HG02798 (cell line): Measurements from ENCODE around the gene CEP89.
"Not testable (repeated sequence)": the region's sequence is repeated elsewhere in the genome, so short reads cannot be mapped to it uniquely, and the experiment has no call there.

ENCODE experiments used
- ATAC-seq: cut with Tn5 transposase; IDR thresholded peaks from one replicate; pipeline ENCODE4 v1.9.1; 2021; ENCODE audit warnings: mild to moderate bottlenecking; ENCODE audit not compliant: unreplicated experiment, poor library complexity

CEP89 gene

GRCh38 chr19:32901504-32902161 lies 70.1 kb downstream of the CEP89 start:
- no peak for ATAC-seq

DNA sequence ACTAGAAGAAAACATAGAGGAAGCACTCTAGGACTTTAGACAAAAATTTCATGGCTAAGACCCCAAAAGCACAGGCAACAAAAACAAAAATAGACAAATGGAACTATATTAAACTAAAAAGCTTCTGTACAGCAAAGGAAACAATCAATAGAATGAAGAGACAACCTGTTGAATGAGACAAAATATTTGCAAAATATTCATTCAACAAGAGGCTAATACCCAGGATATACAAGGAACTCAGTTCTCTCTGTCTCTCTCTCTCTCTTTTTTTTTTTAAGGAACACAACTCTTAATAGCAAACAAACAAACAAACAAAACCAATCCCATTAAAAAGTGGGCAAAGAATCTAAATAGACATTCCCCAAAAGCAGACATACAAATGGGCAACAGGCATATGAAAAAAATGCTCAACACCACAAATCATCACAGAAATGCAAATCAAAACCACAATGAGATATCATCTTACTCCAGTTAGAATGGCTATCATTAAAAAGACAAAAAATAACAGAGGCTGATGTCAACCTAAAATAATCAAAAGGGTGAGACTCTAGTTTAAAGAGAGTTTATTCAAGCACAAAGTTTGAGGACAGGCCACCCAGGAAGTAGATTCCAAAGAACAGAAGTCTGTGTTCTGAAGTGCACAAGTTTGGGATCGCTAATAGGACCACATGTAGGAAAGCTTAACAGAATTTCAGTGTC lies 75.1 kb downstream of the CEP89 start:
- ATAC-seq = no peak

GRCh38 chr19:32895384-32895783 lies 76.4 kb downstream of the CEP89 start:
- ATAC-seq = no peak

DNA sequence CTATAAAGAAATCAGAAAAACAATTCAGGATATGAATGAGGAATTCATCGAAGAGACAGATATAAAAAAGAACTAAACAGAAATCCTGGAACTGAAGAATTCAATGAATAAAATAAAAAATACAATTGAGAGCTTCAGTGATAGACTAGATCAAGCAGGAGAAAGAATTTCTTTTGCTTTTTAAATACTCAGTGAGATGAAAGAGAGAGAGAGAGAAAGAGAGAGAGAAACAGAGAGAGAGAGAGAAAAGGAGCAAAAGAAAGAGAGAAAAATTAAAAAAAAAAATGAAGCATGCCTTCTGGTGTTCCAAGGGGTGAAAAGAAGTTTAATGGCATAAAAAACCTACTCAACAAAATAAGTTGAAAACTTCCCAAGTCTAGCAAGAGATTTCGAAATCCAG lies 80.1 kb downstream of the CEP89 start:
- no peak for ATAC-seq

GRCh38 chr19:32890841-32891240 lies 80.9 kb downstream of the CEP89 start:
- no peak for ATAC-seq

DNA sequence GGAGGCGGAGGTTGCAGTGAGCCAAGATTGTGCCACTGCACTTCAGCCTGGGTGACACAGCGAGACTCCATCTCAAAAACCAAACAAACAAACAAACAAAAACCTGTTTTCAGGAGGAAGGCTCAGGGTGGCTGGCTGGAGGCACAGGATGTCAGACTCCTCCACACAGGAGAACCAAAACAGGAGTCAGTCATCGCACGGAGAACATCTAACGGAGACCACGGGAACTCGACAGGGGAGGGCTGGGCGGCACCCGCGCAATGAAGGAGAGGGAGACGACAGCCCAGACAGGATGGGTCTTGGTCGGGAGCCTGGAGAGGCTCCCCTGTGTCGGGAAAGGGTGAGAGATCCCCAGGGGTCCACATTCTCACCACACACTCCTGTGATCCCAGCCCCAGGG lies 81.4 kb downstream of the CEP89 start:
- no peak for ATAC-seq

DNA sequence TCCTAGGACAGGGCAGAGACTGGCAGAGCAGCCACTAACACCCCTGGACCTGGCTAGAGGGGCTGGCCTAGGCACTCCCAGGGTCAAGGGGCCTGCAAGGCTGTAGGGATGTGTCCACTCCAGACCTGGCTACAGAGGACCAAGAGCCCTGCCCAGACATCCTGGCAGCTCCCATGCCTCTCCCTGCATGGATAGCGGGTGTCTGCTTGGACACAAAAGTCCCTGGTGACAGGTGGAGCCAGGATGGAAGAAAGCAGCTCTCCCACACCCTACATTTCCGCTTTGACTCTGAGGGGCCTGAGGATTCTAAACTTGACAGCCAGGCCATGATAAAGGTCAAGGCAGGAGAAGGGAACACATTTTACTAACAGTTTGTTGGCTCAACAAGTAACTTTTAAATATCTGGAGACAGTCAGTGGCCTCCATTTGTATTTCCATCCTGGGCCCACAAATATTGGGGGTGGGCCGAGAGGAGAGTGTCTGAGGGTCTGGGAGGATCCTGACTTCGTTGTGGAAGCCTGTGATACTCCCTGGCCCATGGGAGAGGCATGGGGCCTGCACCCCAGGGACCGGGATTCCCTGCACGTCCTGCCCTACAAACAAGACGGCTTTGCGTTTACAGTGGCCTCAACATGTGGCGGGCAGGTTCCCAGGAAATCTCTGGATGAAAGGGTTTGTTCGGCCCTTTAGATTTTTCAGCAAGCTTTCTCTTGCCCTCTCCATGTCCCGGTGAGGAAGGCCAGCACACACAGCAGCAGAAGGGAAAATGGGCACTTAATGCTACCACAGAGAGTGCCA lies 82.4 kb downstream of the CEP89 start:
- no peak for ATAC-seq

DNA sequence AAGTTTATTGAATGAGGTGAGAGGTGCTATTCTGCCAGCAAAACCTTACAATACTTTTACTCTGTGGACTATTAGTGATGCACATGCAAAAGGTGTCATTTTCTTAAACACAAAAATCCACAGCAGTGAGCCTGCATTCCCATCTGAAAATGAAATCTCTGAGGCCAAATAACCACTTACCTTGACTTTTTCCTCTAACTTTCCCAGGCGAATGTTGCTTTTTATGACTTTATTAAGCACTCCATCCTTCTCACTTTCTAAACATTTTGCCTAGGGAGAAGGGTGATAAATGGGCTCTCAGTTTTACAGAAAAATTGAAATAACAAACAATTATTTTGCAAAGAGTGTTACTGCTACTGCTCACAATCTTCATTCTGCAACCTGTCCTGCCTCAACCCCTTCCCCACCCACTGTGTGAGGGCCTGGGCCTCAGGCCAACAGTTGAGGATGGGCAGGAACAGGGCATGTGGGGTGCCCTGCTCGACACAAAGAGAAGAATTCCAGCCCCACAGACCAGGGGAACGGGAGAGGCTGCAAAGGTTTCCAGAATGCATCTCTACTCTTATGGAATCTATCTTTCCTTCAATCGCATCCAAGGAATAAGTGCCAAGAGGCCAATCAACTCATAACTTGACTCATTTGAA lies 84.1 kb downstream of the CEP89 start:
- ATAC-seq = no peak

DNA sequence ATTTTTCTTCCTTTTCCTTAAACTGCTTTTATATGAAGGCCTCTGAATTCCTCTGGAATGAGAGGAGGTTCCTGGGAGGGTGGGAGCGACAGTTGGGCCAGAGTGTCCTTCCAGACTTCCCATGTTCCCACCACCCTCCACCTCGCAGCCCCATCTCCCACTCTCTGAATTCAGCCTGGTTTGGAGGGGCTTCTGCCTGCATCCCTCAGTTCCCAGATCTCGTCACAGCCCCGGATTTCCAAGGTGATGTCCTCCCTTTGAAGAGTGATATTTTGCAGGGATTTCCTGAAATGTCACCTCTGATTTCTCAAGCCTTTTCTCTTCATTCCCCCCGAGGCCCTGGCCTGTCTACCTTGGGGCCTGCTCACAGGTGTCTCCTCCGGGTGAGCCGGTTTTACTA lies 85.5 kb downstream of the CEP89 start:
- ATAC-seq = no peak

- not testable (repeated sequence) for ATAC-seq
These were observed 86.5 kb downstream of the CEP89 start for GRCh38 chr19:32885255-32885654.

DNA sequence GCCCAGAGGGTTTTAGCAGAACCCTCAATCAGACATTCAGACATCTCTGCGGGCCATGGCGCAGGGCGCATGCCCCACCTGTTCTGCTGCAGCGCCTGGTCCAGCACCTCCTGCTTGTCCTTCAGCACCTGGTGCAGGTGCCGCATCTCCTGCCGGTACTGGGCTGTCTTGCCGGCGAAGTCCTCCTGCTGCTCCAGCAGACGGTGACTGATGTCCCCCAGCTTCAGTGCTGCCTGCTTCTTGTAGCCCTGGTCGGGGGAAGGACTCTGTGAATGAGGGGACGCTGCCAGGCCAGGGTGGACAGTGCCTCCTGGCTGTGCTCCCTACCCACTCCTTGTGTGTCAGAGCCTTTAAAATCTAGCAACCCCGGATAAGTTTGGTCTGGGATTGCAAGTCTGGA lies 90.0 kb downstream of the CEP89 start:
- ATAC-seq = no peak

DNA sequence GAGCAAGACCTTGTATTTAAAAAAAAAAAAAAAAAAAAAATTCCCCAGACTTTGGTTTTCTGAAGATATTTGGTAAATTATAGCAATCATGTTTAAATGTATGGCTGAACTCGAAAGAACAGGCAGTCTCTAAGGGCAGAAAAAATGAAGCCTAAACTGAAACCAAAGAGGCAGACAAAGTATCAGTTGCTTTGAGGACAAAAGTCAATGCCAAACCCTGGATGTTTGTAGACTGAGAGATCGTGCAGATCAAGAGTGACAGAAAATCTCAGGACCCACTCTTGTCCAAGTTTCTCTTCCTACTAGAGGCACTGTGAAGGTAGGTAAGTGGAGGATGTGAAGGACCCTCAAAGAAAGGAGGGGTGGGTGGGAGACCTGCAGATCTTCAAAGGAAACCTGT lies 91.1 kb downstream of the CEP89 start:
- no peak for ATAC-seq

GRCh38 chr19:32879741-32880140 lies 92.0 kb downstream of the CEP89 start:
- ATAC-seq = no peak

GRCh38 chr19:32878988-32879387 lies 92.8 kb downstream of the CEP89 start:
- no peak for ATAC-seq

GRCh38 chr19:32877977-32878745 lies 93.6 kb downstream of the CEP89 start:
- no peak for ATAC-seq

GRCh38 chr19:32877323-32877912 lies 94.3 kb downstream of the CEP89 start:
- no peak for ATAC-seq

GRCh38 chr19:32876919-32877285 lies 94.9 kb downstream of the CEP89 start:
- ATAC-seq = no peak

- no peak for ATAC-seq
These were observed 95.4 kb downstream of the CEP89 start for GRCh38 chr19:32876236-32876918.

GRCh38 chr19:32875428-32875827 lies 96.3 kb downstream of the CEP89 start:
- no peak for ATAC-seq
